H1 (cell line): ENCODE results near the gene TXNDC11. TPM values are rescaled to one million over a fixed set of nuclear protein-coding genes. Genes with fewer than 3 reads are reported as not detected.

Source experiments
- CTCF ChIA-PET: fragments of 300-600 bp; sonication (Branson Sonifier 250); formaldehyde crosslinking; loops from one replicate; lab custom pipeline; 2021; ENCODE audit not compliant: partially characterized antibody; lab: Charles Lee
- POLR2A ChIA-PET: fragments of 300-600 bp; sonication (Branson Sonifier 250); formaldehyde crosslinking; loops from one replicate; lab custom pipeline; 2021; ENCODE audit warnings: inconsistent platforms; ENCODE audit not compliant: partially characterized antibody; lab: Charles Lee
- DNase-seq, 2 experiments: peaks; one replicate each; pipeline versions ENCODE4 v3.0.0 to v3.0.0-alpha.2; 2010 to 2022; ENCODE audit warnings: low spot score in 2 of 2, low read depth in 1 of 2, mixed read lengths in 1 of 2
- FAIRE-seq: peaks from 2 replicates; lab custom pipeline; 2011; peaks lifted over from hg19 to GRCh38; lab: Jason Lieb, UNC
- H2AFZ ChIP-seq: 2 replicates; pipeline ENCODE4 v1.8.1; 2012; ENCODE audit warnings: low read length, inconsistent platforms
- H2AK5ac ChIP-seq: 2 replicates; pipeline ENCODE4 v1.6.1; 2013; ENCODE audit warnings: low read depth, low read length
- H2BK120ac ChIP-seq: replicated peaks from 2 replicates; pipeline ENCODE3; 2013; ENCODE audit warnings: low read depth, low read length, inconsistent platforms
- H2BK12ac ChIP-seq: 2 replicates; pipeline ENCODE4 v1.6.1; 2013; ENCODE audit warnings: low read depth, low read length
- H2BK15ac ChIP-seq: 2 replicates; pipeline ENCODE4 v1.6.1; 2013; ENCODE audit warnings: low read length
- H2BK20ac ChIP-seq: 2 replicates; pipeline ENCODE4 v1.6.1; 2013; ENCODE audit warnings: low read length
- H2BK5ac ChIP-seq: 2 replicates; pipeline ENCODE4 v1.6.1; 2013; ENCODE audit warnings: low read depth, low read length
- H3K14ac ChIP-seq: 2 replicates; pipeline ENCODE4 v1.6.1; 2013; ENCODE audit warnings: inconsistent platforms; ENCODE audit not compliant: insufficient read length
- H3K18ac ChIP-seq: 2 replicates; pipeline ENCODE4 v1.6.1; 2013; ENCODE audit warnings: low read length; ENCODE audit errors: extremely low read depth
- H3K23ac ChIP-seq: 2 replicates; pipeline ENCODE4 v1.6.1; 2013; ENCODE audit warnings: inconsistent platforms; ENCODE audit not compliant: insufficient read length
- H3K23me2 ChIP-seq: 2 replicates; pipeline ENCODE4 v1.6.1; 2013; ENCODE audit warnings: low read depth, low read length
- H3K27ac ChIP-seq: 2 replicates; pipeline ENCODE4 v1.6.1; 2011; ENCODE audit warnings: low read depth, low read length, inconsistent platforms
- H3K27me3 ChIP-seq, 4 experiments: replicated peaks in 1 of 4; 1 replicate in 1 of 4; 2 replicates in 3 of 4; pipeline versions ENCODE4 v1.6.1 to v1.8.1; 2011 to 2013; ENCODE audit warnings: low read length in 3 of 4, mild to moderate bottlenecking in 3 of 4, inconsistent platforms in 2 of 4, mixed read lengths in 2 of 4, moderate library complexity in 1 of 4; ENCODE audit not compliant: control insufficient read depth in 3 of 4, insufficient read depth in 3 of 4; ENCODE audit errors: extremely low read depth in 1 of 4
- H3K36me3 ChIP-seq, 4 experiments: 2 replicates each; pipeline versions ENCODE4 v1.6.1 to v1.8.1; 2011 to 2013; ENCODE audit warnings: mild to moderate bottlenecking in 4 of 4, low read length in 3 of 4, moderate library complexity in 2 of 4, control low read depth in 1 of 4, inconsistent platforms in 1 of 4; ENCODE audit not compliant: insufficient read depth in 4 of 4, control insufficient read depth in 2 of 4
- H3K4ac ChIP-seq: replicated peaks from 2 replicates; pipeline ENCODE3; 2013; ENCODE audit warnings: low read length, low read depth, mixed read lengths, inconsistent platforms; ENCODE audit not compliant: insufficient read length
- H3K4me1 ChIP-seq, 4 experiments: replicated peaks in 1 of 4; 1 replicate in 1 of 4; 2 replicates in 3 of 4; pipeline versions ENCODE4 v1.6.1 to v1.8.1; 2011 to 2013; ENCODE audit warnings: low read length in 3 of 4, inconsistent platforms in 2 of 4, mixed read lengths in 1 of 4; ENCODE audit not compliant: insufficient read depth in 4 of 4, control insufficient read depth in 3 of 4
- H3K4me2 ChIP-seq, 2 experiments: 2 replicates each; pipeline versions ENCODE4 v1.6.1 to v1.8.1; 2011 to 2013; ENCODE audit warnings: low read depth in 2 of 2, low read length in 2 of 2, control low read depth in 1 of 2, inconsistent platforms in 1 of 2, mild to moderate bottlenecking in 1 of 2; ENCODE audit not compliant: insufficient read depth in 1 of 2
- H3K4me3 ChIP-seq, 4 experiments: fragments of 200-600, 300-600 bp in 1 of 4; sonication (generic), shearing (Covaris generic), sonication (Bioruptor Twin) in 1 of 4; 2 replicates each; pipeline versions ENCODE4 v1.5.1 to v1.8.1; 2011 to 2016; ENCODE audit warnings: low read length in 4 of 4, low read depth in 3 of 4, control low read depth in 2 of 4, inconsistent platforms in 2 of 4, mild to moderate bottlenecking in 2 of 4, mixed read lengths in 1 of 4, moderate library complexity in 1 of 4; ENCODE audit not compliant: insufficient read depth in 2 of 4; ENCODE audit errors: extremely low read depth in 1 of 4
- H3K56ac ChIP-seq: replicated peaks from 2 replicates; pipeline ENCODE3; 2013; ENCODE audit warnings: low read depth, mild to moderate bottlenecking, mixed read lengths, low read length, inconsistent platforms; ENCODE audit not compliant: insufficient read length
- H3K79me1 ChIP-seq: 2 replicates; pipeline ENCODE4 v1.6.1; 2013; ENCODE audit warnings: low read depth, low read length, control low read depth
- H3K79me2 ChIP-seq, 2 experiments: 2 replicates each; pipeline versions ENCODE4 v1.6.1 to v1.8.1; 2012 to 2013; ENCODE audit warnings: low read length in 2 of 2, mild to moderate bottlenecking in 2 of 2, inconsistent platforms in 1 of 2; ENCODE audit not compliant: insufficient read depth in 2 of 2, control insufficient read depth in 1 of 2
- H3K9ac ChIP-seq, 4 experiments: replicated peaks in 1 of 4; 1 replicate in 1 of 4; 2 replicates in 3 of 4; pipeline versions ENCODE4 v1.6.1 to v1.8.1; 2011 to 2013; ENCODE audit warnings: low read depth in 3 of 4, low read length in 3 of 4, control low read depth in 2 of 4, mild to moderate bottlenecking in 2 of 4, moderate library complexity in 2 of 4, inconsistent platforms in 1 of 4; ENCODE audit errors: extremely low read depth in 1 of 4
- H3K9me3 ChIP-seq, 2 experiments: 2 replicates each; pipeline versions ENCODE4 v1.6.1 to v1.8.1; 2012 to 2013; ENCODE audit warnings: mild to moderate bottlenecking in 2 of 2, moderate library complexity in 2 of 2, control low read depth in 1 of 2, inconsistent platforms in 1 of 2, low read depth in 1 of 2, low read length in 1 of 2, mixed read lengths in 1 of 2; ENCODE audit not compliant: insufficient read depth in 2 of 2
- H4K20me1 ChIP-seq, 2 experiments: replicated peaks in 1 of 2; 2 replicates each; pipeline versions ENCODE3 to v1.8.1; 2011 to 2013; ENCODE audit warnings: inconsistent platforms in 2 of 2, low read length in 2 of 2, mild to moderate bottlenecking in 1 of 2; ENCODE audit not compliant: insufficient read depth in 2 of 2, control insufficient read depth in 1 of 2
- H4K5ac ChIP-seq: 2 replicates; pipeline ENCODE4 v1.6.1; 2013; ENCODE audit warnings: low read length, low read depth, mixed read lengths, inconsistent platforms; ENCODE audit not compliant: insufficient read length
- H4K8ac ChIP-seq: 2 replicates; pipeline ENCODE4 v1.8.0; 2013; ENCODE audit warnings: mild to moderate bottlenecking, moderate library complexity, low read length, inconsistent platforms; ENCODE audit not compliant: insufficient read depth; ENCODE audit errors: extremely low read depth
- H4K91ac ChIP-seq: replicated peaks from 2 replicates; pipeline ENCODE3; 2013; ENCODE audit warnings: low read length, mixed read lengths, inconsistent platforms; ENCODE audit not compliant: insufficient read length
- ATF2 ChIP-seq: IDR thresholded peaks from 2 replicates; pipeline ENCODE4 v1.6.1; 2012; ENCODE audit warnings: low read length, inconsistent platforms
- CHD1 ChIP-seq: IDR thresholded peaks from 2 replicates; pipeline ENCODE4 v1.6.1; 2012; ENCODE audit warnings: low read depth, low read length, improper control_type of control experiment
- EGR1 ChIP-seq: IDR thresholded peaks from 2 replicates; pipeline ENCODE4 v1.6.1; 2011; ENCODE audit warnings: low read depth, low read length, borderline replicate concordance
- EZH2 ChIP-seq: fragments of 200-600 bp; sonication (generic); IDR thresholded peaks from 2 replicates; pipeline ENCODE4 v1.7.1; 2012; ENCODE audit warnings: low read depth, mild to moderate bottlenecking, moderate library complexity, low read length, inconsistent platforms; ENCODE audit not compliant: severe bottlenecking
- NANOG ChIP-seq: IDR thresholded peaks from 2 replicates; pipeline ENCODE4 v1.6.1; 2011; ENCODE audit warnings: low read length, low read depth, mild to moderate bottlenecking, inconsistent platforms; ENCODE audit not compliant: insufficient read depth, poor library complexity, severe bottlenecking
- NRF1 ChIP-seq: IDR thresholded peaks from 2 replicates; pipeline ENCODE4 v1.6.1; 2011; ENCODE audit warnings: mild to moderate bottlenecking, low read depth, low read length, improper control_type of control experiment
- RXRA ChIP-seq: IDR thresholded peaks from 2 replicates; pipeline ENCODE4 v1.6.1; 2011; ENCODE audit warnings: low read depth, mild to moderate bottlenecking, low read length, moderate library complexity; ENCODE audit not compliant: insufficient read depth
- SUZ12 ChIP-seq: fragments of 200-600 bp; sonication (generic); IDR thresholded peaks from 2 replicates; pipeline ENCODE4 v1.6.1; 2012; ENCODE audit warnings: mild to moderate bottlenecking, inconsistent platforms, low read length, moderate library complexity, mixed read lengths
- TAF1 ChIP-seq: IDR thresholded peaks from 2 replicates; pipeline ENCODE4 v1.6.1; 2011; ENCODE audit warnings: mild to moderate bottlenecking, low read depth, low read length
- TEAD4 ChIP-seq: IDR thresholded peaks from 2 replicates; pipeline ENCODE4 v1.6.1; 2012; ENCODE audit warnings: low read depth, low read length, inconsistent platforms, mixed read lengths
- YY1 ChIP-seq: IDR thresholded peaks from 2 replicates; pipeline ENCODE4 v1.6.1; 2011; ENCODE audit warnings: low read depth, mild to moderate bottlenecking, low read length
- WGBS, 2 experiments: shearing (Covaris generic) in 1 of 2; methylation state at CpG; one replicate each; pipeline versions ENCODE4 v1.1.6 to v1.1.7; 2013 to 2015; ENCODE audit warnings: low lambda C conversion rate in 2 of 2, mixed read lengths in 2 of 2, inconsistent platforms in 1 of 2, low coverage in 1 of 2, missing lambda C conversion rate in 1 of 2; ENCODE audit not compliant: insufficient replicate concordance in 2 of 2, insufficient coverage in 1 of 2, insufficient read length in 1 of 2; ENCODE audit errors: extremely low coverage in 1 of 2, missing lambda C conversion rate in 1 of 2; 5-methylcytosine and 5-hydroxymethylcytosine counted together
- polyA plus RNA-seq, 7 experiments: library from polyadenylated mRNA; depleted of rRNA in 3 of 7; stranded (reverse) in 5 of 7; unstranded in 2 of 7; fragments of >200 nt in 5 of 7; fragments of 200-250 nt in 2 of 7; gene quantifications; 1 replicate in 5 of 7; 2 replicates in 1 of 7; 4 replicates in 1 of 7; pipeline versions ENCODE4 v1.2.1 to v1.2.3, GENCODE V29; 2011 to 2013; ENCODE audit warnings: missing spikeins in 2 of 7, mixed read lengths in 2 of 7
- total RNA-seq: library from RNA; stranded (reverse); fragmentation: NEBNext Ultra II Directional; extraction: Animal tissue kit (Norgen Biotek cat#: 25700); gene quantifications from 2 replicates; pipeline ENCODE4 v1.2.1, GENCODE V29; 2021

Gene TXNDC11
- total and polyA plus RNA-seq, 2 of the 8 experiments (the other 6 are each of a cell fraction or from before 2014, with no cell fraction given): 13.5 to 13.8 TPM

- H3K14ac ChIP-seq: no peak overlapping the region
- no peak overlapping the region for H4K91ac ChIP-seq
- no peaks in the 10 kb centered on the region for H4K20me1 ChIP-seq
- H2BK5ac ChIP-seq: no peak overlapping the region
- no peak overlapping the region for H4K5ac ChIP-seq
- no peaks in the 10 kb centered on the region for H3K23me2 ChIP-seq
- no peak overlapping the region for H2BK20ac ChIP-seq
- H3K27ac ChIP-seq: no peak overlapping the region
- H3K4me3 ChIP-seq: no peak overlapping the region
- no peak overlapping the region for H2AFZ ChIP-seq
- H2BK120ac ChIP-seq: no peak overlapping the region
- H3K4ac ChIP-seq: no peak overlapping the region
- no peak overlapping the region for H3K56ac ChIP-seq
- WGBS, 2 experiments: 92% methylated on average over 4 of the region's 4 CpGs; no CpG with 5 or more reads in 1 of the 2 experiments
- H3K36me3 ChIP-seq: peaks cover 0 to 14% (median 9%) of the 10 kb centered on the region in 4 experiments; a peak in 4 of 8 replicates
- ChIA-PET CTCF (interaction anchor here (1.2 kb wide), 1 partner anchor 8 kb away, joined by 3 read pairs; no protein-coding TSS in a partner anchor), POLR2A (interaction anchor here (1.2 kb wide), 1 partner anchor 14 kb away, joined by 3 read pairs; no protein-coding TSS in a partner anchor)
- no peak overlapping the region for H2BK15ac ChIP-seq
- H3K79me2 ChIP-seq: no peaks in the 10 kb centered on the region
- H3K27me3 ChIP-seq: no peaks in the 10 kb centered on the region
- H4K8ac ChIP-seq: no peak overlapping the region
- H3K9ac ChIP-seq: no peak overlapping the region
- DNase-seq (no peak), FAIRE-seq (no peak)
- no peak overlapping the region for H3K4me2 ChIP-seq
- no peaks in the 10 kb centered on the region for H3K9me3 ChIP-seq
- no peaks in the 10 kb centered on the region for H3K4me1 ChIP-seq
- no peak overlapping the region for H2AK5ac ChIP-seq
- no peak overlapping the region for H3K18ac ChIP-seq
- H2BK12ac ChIP-seq: no peak overlapping the region
- no peak overlapping the region for H3K23ac ChIP-seq
- no peaks in the 10 kb centered on the region for H3K79me1 ChIP-seq
- TF ChIP-seq CHD1 (no peak), EGR1 (no peak), NANOG (no peak), RXRA (no peak), EZH2 (no peak), TAF1 (no peak), NRF1 (no peak), YY1 (no peak), ATF2 (no peak), TEAD4 (no peak), SUZ12 (no peak)
Measured at GRCh38 chr16:11727796-11728543, 14.7 kb downstream of the TXNDC11 start.
